ENCODE data around the gene PAK5. TPM values are rescaled to one million over a fixed set of nuclear protein-coding genes. Genes with fewer than 3 reads are reported as not detected.

PAK5 gene
- total RNA-seq, 1 donor from 2014 or later: 1.6 TPM

DNA sequence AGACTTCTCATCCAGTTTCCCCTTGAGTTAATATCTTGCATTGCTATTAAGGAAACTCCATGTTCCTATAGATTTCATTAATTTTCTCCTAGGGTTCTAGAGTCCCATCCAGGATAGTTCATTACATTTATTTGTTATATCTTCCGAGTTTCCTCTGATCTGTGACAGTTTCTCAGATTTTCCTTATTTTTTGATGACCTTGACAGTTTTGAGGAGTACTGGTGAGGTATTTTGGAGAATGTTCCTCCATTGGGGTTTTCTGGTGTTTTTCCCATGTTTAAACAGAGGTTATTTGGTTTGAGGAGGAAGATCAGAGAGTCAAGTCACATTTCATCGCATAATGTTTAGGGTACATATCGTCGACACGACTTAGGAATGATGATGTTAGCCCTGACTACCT lies 256.7 kb downstream of the PAK5 start:
- no peak overlapping the region for H3K4me3 Mint-ChIP-seq
- Histone ChIP-seq H3K36me3 (no peaks in the 10 kb centered on the region), H4K20me1 (ENCODE audit: low read depth) (no peaks in the 10 kb centered on the region), H3K4me2 (no peak overlapping the region), H3K27ac (no peak overlapping the region), H3K4me3 (no peak overlapping the region), H3F3A (ENCODE audit: low read depth) (no peaks in the 10 kb centered on the region), H3K4me1 (peaks cover 32% of the 10 kb centered on the region), H2AFZ (replicated peaks) (no peak overlapping the region), H3K27me3 (no peaks in the 10 kb centered on the region), H3K79me2 (ENCODE audit: low read depth) (no peaks in the 10 kb centered on the region), H3K9ac (no peak overlapping the region), H3K9me3 (ENCODE audit: low read depth) (no peaks in the 10 kb centered on the region)
- H3K36me3 Mint-ChIP-seq: peaks cover 4% of the 10 kb centered on the region
- H3K27me3 Mint-ChIP-seq (ENCODE audit: insufficient read depth, low read depth): peaks cover 9% of the 10 kb centered on the region
- DNase-seq (ENCODE audit: low spot score): no peak
- no peak overlapping the region for H3K27ac Mint-ChIP-seq
- H3K9me3 Mint-ChIP-seq: peaks cover 22% of the 10 kb centered on the region
- TF ChIP-seq EZH2phosphoT487 (IDR thresholded peaks at IDR 0.05) (no peak), EZH2 (IDR thresholded peaks at IDR 0.05) (no peak)
- TF ChIP-seq, protein P1, sequence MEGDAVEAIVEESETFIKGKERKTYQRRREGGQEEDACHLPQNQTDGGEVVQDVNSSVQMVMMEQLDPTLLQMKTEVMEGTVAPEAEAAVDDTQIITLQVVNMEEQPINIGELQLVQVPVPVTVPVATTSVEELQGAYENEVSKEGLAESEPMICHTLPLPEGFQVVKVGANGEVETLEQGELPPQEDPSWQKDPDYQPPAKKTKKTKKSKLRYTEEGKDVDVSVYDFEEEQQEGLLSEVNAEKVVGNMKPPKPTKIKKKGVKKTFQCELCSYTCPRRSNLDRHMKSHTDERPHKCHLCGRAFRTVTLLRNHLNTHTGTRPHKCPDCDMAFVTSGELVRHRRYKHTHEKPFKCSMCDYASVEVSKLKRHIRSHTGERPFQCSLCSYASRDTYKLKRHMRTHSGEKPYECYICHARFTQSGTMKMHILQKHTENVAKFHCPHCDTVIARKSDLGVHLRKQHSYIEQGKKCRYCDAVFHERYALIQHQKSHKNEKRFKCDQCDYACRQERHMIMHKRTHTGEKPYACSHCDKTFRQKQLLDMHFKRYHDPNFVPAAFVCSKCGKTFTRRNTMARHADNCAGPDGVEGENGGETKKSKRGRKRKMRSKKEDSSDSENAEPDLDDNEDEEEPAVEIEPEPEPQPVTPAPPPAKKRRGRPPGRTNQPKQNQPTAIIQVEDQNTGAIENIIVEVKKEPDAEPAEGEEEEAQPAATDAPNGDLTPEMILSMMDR (IDR thresholded peaks at IDR 0.05): no peak
- peaks cover 12% of the 10 kb centered on the region for H3K4me1 Mint-ChIP-seq

DNA sequence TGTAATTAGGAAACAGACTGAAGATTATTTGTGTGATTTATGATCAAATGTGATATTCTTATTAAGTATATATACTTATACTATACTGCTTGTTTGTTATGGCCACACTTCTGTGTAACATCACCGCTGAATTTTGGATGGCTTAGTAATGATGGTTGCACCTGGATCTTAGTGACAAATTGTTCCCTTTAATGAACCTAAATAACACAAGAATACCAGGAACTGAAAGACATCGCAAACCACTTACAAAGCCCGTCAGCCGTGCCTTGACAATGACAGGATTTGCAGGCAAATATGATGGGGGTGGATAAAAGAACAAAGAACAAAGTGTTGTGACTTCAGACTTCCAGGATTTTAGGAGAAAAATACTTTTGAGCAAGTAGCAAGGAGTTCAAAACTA lies 257.4 kb downstream of the PAK5 start:
- Mint-ChIP-seq H3K27me3 (ENCODE audit: insufficient read depth, low read depth) (peaks cover 9% of the 10 kb centered on the region), H3K36me3 (peaks cover 4% of the 10 kb centered on the region), H3K4me3 (no peak overlapping the region), H3K9me3 (peaks cover 23% of the 10 kb centered on the region), H3K4me1 (peaks cover 17% of the 10 kb centered on the region), H3K27ac (no peak overlapping the region)
- Histone ChIP-seq H3K27ac (no peak overlapping the region), H3K9ac (no peak overlapping the region), H2AFZ (replicated peaks) (no peak overlapping the region), H3K4me1 (peaks cover 39% of the 10 kb centered on the region), H4K20me1 (ENCODE audit: low read depth) (no peaks in the 10 kb centered on the region), H3K36me3 (no peaks in the 10 kb centered on the region), H3K27me3 (no peaks in the 10 kb centered on the region), H3F3A (ENCODE audit: low read depth) (no peaks in the 10 kb centered on the region), H3K4me3 (no peak overlapping the region), H3K9me3 (ENCODE audit: low read depth) (no peaks in the 10 kb centered on the region), H3K79me2 (ENCODE audit: low read depth) (no peaks in the 10 kb centered on the region), H3K4me2 (no peak overlapping the region)
- TF ChIP-seq EZH2phosphoT487 (IDR thresholded peaks at IDR 0.05): no peak
- TF ChIP-seq EZH2 (IDR thresholded peaks at IDR 0.05): no peak
- no peak for DNase-seq (ENCODE audit: low spot score)

DNA sequence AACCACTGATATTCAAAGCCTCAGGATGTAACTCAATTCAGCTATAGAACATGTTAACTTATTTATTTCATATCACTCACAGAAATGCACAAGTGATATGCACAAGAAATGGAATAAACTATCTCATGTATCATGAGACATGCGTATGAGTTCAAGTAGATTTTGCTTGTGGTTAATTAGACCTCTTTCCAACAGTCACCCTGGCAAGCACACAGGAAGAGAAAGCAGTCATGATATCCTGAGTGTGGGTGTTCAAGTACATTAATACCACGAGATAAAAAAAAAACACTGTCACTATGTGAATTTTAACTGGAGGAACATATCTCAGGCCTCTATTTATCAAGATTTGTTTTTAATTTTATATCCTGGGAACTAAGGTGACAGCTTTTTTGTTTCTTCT lies 260.3 kb downstream of the PAK5 start:
- H3K79me2 ChIP-seq (ENCODE audit: low read depth): no peaks in the 10 kb centered on the region
- H3K9me3 Mint-ChIP-seq: peaks cover 23% of the 10 kb centered on the region
- H2AFZ ChIP-seq (replicated peaks): no peak overlapping the region
- H3K27me3 Mint-ChIP-seq (ENCODE audit: insufficient read depth, low read depth): peaks cover 11% of the 10 kb centered on the region
- no peak overlapping the region for H3K27ac Mint-ChIP-seq
- DNase-seq (ENCODE audit: low spot score): no peak
- H3K9ac ChIP-seq: no peak overlapping the region
- H3K4me3 Mint-ChIP-seq: no peak overlapping the region
- peaks cover 23% of the 10 kb centered on the region for H3F3A ChIP-seq (ENCODE audit: low read depth)
- H3K27me3 ChIP-seq: no peaks in the 10 kb centered on the region
- peaks cover 4% of the 10 kb centered on the region for H3K36me3 Mint-ChIP-seq
- H3K4me3 ChIP-seq: no peak overlapping the region
- H4K20me1 ChIP-seq (ENCODE audit: low read depth): no peaks in the 10 kb centered on the region
- peaks cover 56% of the 10 kb centered on the region for H3K4me1 ChIP-seq
- H3K27ac ChIP-seq: no peak overlapping the region
- H3K4me1 Mint-ChIP-seq: peaks cover 30% of the 10 kb centered on the region
- TF ChIP-seq EZH2phosphoT487 (IDR thresholded peaks at IDR 0.05): no peak
- TF ChIP-seq EZH2 (IDR thresholded peaks at IDR 0.05): no peak
- TF ChIP-seq, protein P1 (IDR thresholded peaks at IDR 0.05): no peak
- H3K4me2 ChIP-seq: no peak overlapping the region
- no peaks in the 10 kb centered on the region for H3K9me3 ChIP-seq (ENCODE audit: low read depth)
- H3K36me3 ChIP-seq: no peaks in the 10 kb centered on the region

DNA sequence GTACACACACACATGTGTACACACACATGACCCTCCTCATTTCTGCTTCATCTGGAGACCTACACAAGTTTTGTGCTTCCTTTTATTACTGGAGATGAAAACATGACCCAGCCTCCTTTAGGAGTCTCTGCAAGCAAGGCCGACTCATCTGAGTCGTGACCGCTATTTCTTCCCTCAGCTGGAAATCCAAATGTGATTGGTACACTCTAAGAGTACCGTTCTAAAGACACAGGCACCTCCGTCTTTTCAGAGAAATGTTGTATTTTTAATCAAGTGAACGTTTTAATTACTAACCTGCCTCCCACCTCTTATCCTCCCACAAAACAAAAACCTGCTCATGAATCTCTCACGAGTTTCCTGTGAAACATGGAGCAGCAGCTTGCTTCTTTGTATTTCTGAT lies 261.5 kb downstream of the PAK5 start:
- peak overlapping the region; percentile 38 for H3K4me2 ChIP-seq
- H3K36me3 ChIP-seq: no peaks in the 10 kb centered on the region
- H3K9me3 ChIP-seq (ENCODE audit: low read depth): no peaks in the 10 kb centered on the region
- Mint-ChIP-seq H3K27ac (no peak overlapping the region), H3K27me3 (ENCODE audit: insufficient read depth, low read depth) (peaks cover 11% of the 10 kb centered on the region), H3K9me3 (peaks cover 23% of the 10 kb centered on the region), H3K4me1 (peaks cover 40% of the 10 kb centered on the region), H3K4me3 (no peak overlapping the region), H3K36me3 (peaks cover 4% of the 10 kb centered on the region)
- no peak for DNase-seq (ENCODE audit: low spot score)
- no peak overlapping the region for H3K9ac ChIP-seq
- H3K79me2 ChIP-seq (ENCODE audit: low read depth): no peaks in the 10 kb centered on the region
- TF ChIP-seq, protein P1 (IDR thresholded peaks at IDR 0.05): no peak
- TF ChIP-seq EZH2phosphoT487 (IDR thresholded peaks at IDR 0.05): no peak
- TF ChIP-seq EZH2 (IDR thresholded peaks at IDR 0.05): no peak
- no peak overlapping the region for H3K27ac ChIP-seq
- peaks cover 65% of the 10 kb centered on the region for H3K4me1 ChIP-seq
- no peaks in the 10 kb centered on the region for H3K27me3 ChIP-seq
- H3K4me3 ChIP-seq: no peak overlapping the region
- peaks cover 35% of the 10 kb centered on the region for H3F3A ChIP-seq (ENCODE audit: low read depth)
- H2AFZ ChIP-seq (replicated peaks): peak overlapping the region; percentile 52
- no peaks in the 10 kb centered on the region for H4K20me1 ChIP-seq (ENCODE audit: low read depth)
